K562 (cell line): ENCODE data around the gene AFG1L. TPM values are rescaled to one million over a fixed set of nuclear protein-coding genes. Genes with fewer than 3 reads are reported as not detected.

Experiments used
- ATAC-seq: fragments of 200-7000 bp; cut with Tn5 transposase; 3 replicates; pipeline ENCODE4 v1.9.1; 2020; ENCODE audit warnings: moderate library complexity
- BruUV-seq: library from RNA; stranded (reverse); fragments of 400-500 nt; replicated peaks from 2 replicates; lab custom pipeline; 2021; lab: Mats Ljungman, UMichigan
- CTCF ChIA-PET: fragments of 300-600 bp; formaldehyde crosslinking; extraction: SDS; loops from one replicate; lab custom pipeline; 2021; ENCODE audit warnings: low intra/inter-chr PET ratio; lab: Yijun Ruan, JAX
- POLR2A ChIA-PET: fragments of 300-600, 350-650 bp; sonication (Branson Sonifier 250); formaldehyde crosslinking; extraction: SDS; loops from one replicate; lab custom pipeline; 2021; ENCODE audit warnings: antibody characterized with exemption, inconsistent platforms; lab: Yijun Ruan, JAX
- DNase-seq, 4 experiments: peaks; one replicate each; pipeline versions ENCODE4 v3.0.0 to v3.0.0-alpha.2; 2011 to 2018; ENCODE audit warnings: low spot score in 3 of 4, mixed read lengths in 3 of 4; ENCODE audit errors: extremely low read depth in 1 of 4
- FAIRE-seq: peaks from 2 replicates; lab custom pipeline; 2011; peaks lifted over from hg19 to GRCh38; lab: Jason Lieb, UNC
- H2AFZ ChIP-seq: 2 replicates; pipeline ENCODE4 v1.6.0; 2011; ENCODE audit warnings: low read depth, low read length, control low read depth, inconsistent platforms
- H3K27ac ChIP-seq: fragments of 200-600 bp; 3 replicates; pipeline ENCODE4 v1.8.0; 2011; ENCODE audit warnings: low read depth, mild to moderate bottlenecking, control low read depth, inconsistent platforms, low read length, moderate library complexity, mixed read lengths; ENCODE audit errors: extremely low read depth
- H3K27me3 ChIP-seq, 2 experiments: fragments of 300-600 bp in 1 of 2; 2 replicates in 1 of 2; 3 replicates in 1 of 2; pipeline versions ENCODE4 v1.6.0 to v1.8.0; 2011; ENCODE audit warnings: inconsistent platforms in 2 of 2, low read length in 2 of 2, mild to moderate bottlenecking in 1 of 2, mixed read lengths in 1 of 2, moderate library complexity in 1 of 2; ENCODE audit not compliant: control insufficient read depth in 2 of 2, insufficient read depth in 2 of 2
- H3K36me3 ChIP-seq: fragments of 300-600 bp; 3 replicates; pipeline ENCODE4 v1.8.0; 2011; ENCODE audit warnings: mild to moderate bottlenecking, low read length, inconsistent platforms; ENCODE audit not compliant: control insufficient read depth, insufficient read depth
- H3K4me1 ChIP-seq, 2 experiments: fragments of 200-600 bp in 1 of 2; replicated peaks in 1 of 2; 2 replicates in 1 of 2; 3 replicates in 1 of 2; pipeline versions ENCODE4 v1.5.1 to v1.8.0; 2011; ENCODE audit warnings: inconsistent platforms in 2 of 2, low read length in 2 of 2, mild to moderate bottlenecking in 1 of 2, mixed read lengths in 1 of 2, moderate library complexity in 1 of 2; ENCODE audit not compliant: control insufficient read depth in 2 of 2, insufficient read depth in 2 of 2
- H3K4me2 ChIP-seq: 2 replicates; pipeline ENCODE4 v1.6.1; 2011; ENCODE audit warnings: low read length, control low read depth, inconsistent platforms, mixed read lengths; ENCODE audit not compliant: insufficient read depth
- H3K4me3 ChIP-seq: fragments of 200-600 bp; sonication (generic), shearing (Covaris generic); 2 replicates; pipeline ENCODE4 v1.5.1; 2016; ENCODE audit warnings: control low read depth, inconsistent platforms
- H3K79me2 ChIP-seq: fragments of 200-600 bp; 3 replicates; pipeline ENCODE4 v1.8.0; 2011; ENCODE audit warnings: low read length, inconsistent platforms; ENCODE audit not compliant: control insufficient read depth, insufficient read depth
- H3K9ac ChIP-seq, 2 experiments: 2 replicates each; pipeline versions ENCODE4 v1.6.0 to v1.6.1; 2011; ENCODE audit warnings: low read depth in 2 of 2, low read length in 2 of 2, control low read depth in 1 of 2, inconsistent platforms in 1 of 2, mild to moderate bottlenecking in 1 of 2, mixed read lengths in 1 of 2; ENCODE audit not compliant: insufficient read depth in 1 of 2
- H3K9me1 ChIP-seq: one replicate; pipeline ENCODE4 v1.6.0; 2011; ENCODE audit warnings: inconsistent platforms, mild to moderate bottlenecking, low read length, moderate library complexity; ENCODE audit not compliant: control insufficient read depth, insufficient read depth
- H3K9me3 ChIP-seq: replicated peaks from 2 replicates; pipeline ENCODE4 v1.5.1; 2011; ENCODE audit warnings: low read depth, low read length, inconsistent platforms; ENCODE audit not compliant: control insufficient read depth, insufficient read depth
- H4K20me1 ChIP-seq: replicated peaks from 2 replicates; pipeline ENCODE4 v1.6.1; 2011; ENCODE audit warnings: low read length, inconsistent platforms, mixed read lengths; ENCODE audit not compliant: control insufficient read depth, insufficient read depth
- CEBPG ChIP-seq, 3 experiments: fragments of 200-800 bp in 1 of 3; sonication (Bioruptor generic) in 1 of 3; sonication (generic) in 1 of 3; formaldehyde crosslinking in 1 of 3; IDR thresholded peaks in 2 of 3; conservative IDR thresholded peaks in 1 of 3; 2 replicates each; pipeline versions ENCODE4 v1.6.1 to v1.8.0; 2016 to 2022; ENCODE audit warnings: missing compliant biosample characterization in 2 of 3, missing genetic modification characterization in 2 of 3, mild to moderate bottlenecking in 1 of 3, missing genetic modification reagents in 1 of 3
- CREB5 ChIP-seq: fragments of 250-450 bp; sonication (Bioruptor Pico); IDR thresholded peaks from 2 replicates; pipeline ENCODE4 v1.5.0; 2020; ENCODE audit warnings: mild to moderate bottlenecking
- FOXK2 ChIP-seq, 2 experiments: fragments of 450-650 bp; IDR thresholded peaks in 1 of 2; conservative IDR thresholded peaks in 1 of 2; 2 replicates each; pipeline ENCODE4 v1.6.1; 2016; ENCODE audit warnings: low read depth in 2 of 2, mild to moderate bottlenecking in 1 of 2
- HDAC1 ChIP-seq, 2 experiments: fragments of 450-650 bp; IDR thresholded peaks; 2 replicates each; pipeline ENCODE4 v1.6.1; 2016 to 2017; ENCODE audit warnings: inconsistent platforms in 1 of 2, mild to moderate bottlenecking in 1 of 2, moderate library complexity in 1 of 2
- HDAC3 ChIP-seq: fragments of 450-650 bp; IDR thresholded peaks from 2 replicates; pipeline ENCODE4 v1.6.1; 2018; ENCODE audit warnings: borderline replicate concordance, mild to moderate bottlenecking, moderate library complexity; ENCODE audit not compliant: partially characterized antibody
- ILF3 ChIP-seq: fragments of 450-650 bp; IDR thresholded peaks from 2 replicates; pipeline ENCODE4 v1.6.1; 2018; ENCODE audit warnings: antibody characterized with exemption, mild to moderate bottlenecking, moderate library complexity, borderline replicate concordance
- NFIX ChIP-seq: fragments of 250-450 bp; sonication (Bioruptor Pico); IDR thresholded peaks from 2 replicates; pipeline ENCODE4 v1.4.0; 2020; ENCODE audit warnings: low read depth, mild to moderate bottlenecking, moderate library complexity
- PATZ1 ChIP-seq: fragments of 250-450 bp; sonication (Bioruptor Pico); IDR thresholded peaks from 2 replicates; pipeline ENCODE4 v1.5.0; 2020; ENCODE audit warnings: mild to moderate bottlenecking, borderline replicate concordance
- TOE1 ChIP-seq, 2 experiments: fragments of 450-650 bp in 1 of 2; sonication (generic) in 1 of 2; formaldehyde crosslinking in 1 of 2; IDR thresholded peaks; 2 replicates each; pipeline versions ENCODE4 v1.7.1 to v1.8.0; 2016 to 2022; ENCODE audit warnings: borderline replicate concordance in 2 of 2, mild to moderate bottlenecking in 2 of 2, antibody characterized with exemption in 1 of 2, inconsistent platforms in 1 of 2, low read depth in 1 of 2, missing genetic modification reagents in 1 of 2, moderate library complexity in 1 of 2
- TRIM24 ChIP-seq, 2 experiments: fragments of 450-650 bp; IDR thresholded peaks; 2 replicates each; pipeline ENCODE4 v1.6.1; 2016
- TSHZ1 ChIP-seq: fragments of 250-450 bp; sonication (Bioruptor Pico); IDR thresholded peaks from 2 replicates; pipeline ENCODE4 v1.4.0; 2020; ENCODE audit warnings: mild to moderate bottlenecking, moderate library complexity
- ZNF408 ChIP-seq: fragments of 250-450 bp; sonication (Bioruptor Pico); IDR thresholded peaks from 2 replicates; pipeline ENCODE4 v1.4.0; 2020; ENCODE audit warnings: low read depth, mild to moderate bottlenecking, moderate library complexity
- ZNF589 ChIP-seq: fragments of 200-800 bp; sonication (Bioruptor generic); IDR thresholded peaks from 2 replicates; pipeline ENCODE4 v1.6.1; 2016; ENCODE audit warnings: low read depth, missing genetic modification characterization, missing compliant biosample characterization
- WGBS: fragments of 100-300 bp; shearing (Covaris generic); methylation state at CpG from one replicate; pipeline ENCODE4 v1.1.6; 2016; ENCODE audit warnings: low coverage, mixed read lengths; ENCODE audit not compliant: insufficient coverage; ENCODE audit errors: missing lambda C conversion rate; 5-methylcytosine and 5-hydroxymethylcytosine counted together
- in situ Hi-C: fragments of 300-500 bp; cut with MboI; formaldehyde crosslinking; loops from 4 replicates; pipeline ENCODE4 v1.15.0; 2018; ENCODE audit warnings: inconsistent platforms, mixed read lengths
- intact Hi-C: fragments of 100-400 bp; cut with micrococcal nuclease; formaldehyde crosslinking; loops from 2 replicates; pipeline ENCODE4 v1.14.2; 2022
- polyA plus RNA-seq, 8 experiments: library from polyadenylated mRNA; depleted of rRNA in 4 of 8; stranded (reverse) in 5 of 8; unstranded in 3 of 8; fragments of >200 nt; fragmentation: Nextera tagmentation in 2 of 8; fragmentation: Illumina TruSeq in 1 of 8; extraction: Ambion mirVana in 2 of 8; extraction: Trizol in 1 of 8; gene quantifications; 2 replicates each; pipeline versions ENCODE4 v1.2.1 to v1.2.3, GENCODE V29; 2011 to 2014; ENCODE audit warnings: inconsistent platforms in 1 of 8, missing spikeins in 1 of 8
- total RNA-seq, 7 experiments: library from RNA; depleted of rRNA in 6 of 7; stranded (reverse); fragments of >200 nt in 6 of 7; fragmentation: Illumina TruSeq in 2 of 7; extraction: Trizol in 2 of 7; gene quantifications; 2 replicates each; pipeline versions ENCODE4 v1.2.1 to v1.2.3, GENCODE V29; 2011 to 2021; ENCODE audit warnings: low replicate concordance in 1 of 7

The AFG1L gene
- total and polyA plus RNA-seq, 9 of the 15 experiments (the other 6 are each of a cell fraction or from before 2014, with no cell fraction given), result 2.2 to 15.5 (median 5.8) TPM

GRCh38 chr6:108419474-108419873 lies 124.6 kb downstream of the AFG1L start:
- no peak for FAIRE-seq
- WGBS, result 50% methylated on average over 1 of the region's 1 CpG
- CTCF ChIA-PET, result no interaction called here
- no peak for TF ChIP-seq NFIX (CRISPR knock-in tag)
- TF ChIP-seq CREB5 (CRISPR knock-in tag), result no peak
- no peak for TF ChIP-seq HDAC3
- TF ChIP-seq HDAC1 (IDR thresholded peaks at IDR 0.05), result no peak
- TF ChIP-seq TRIM24 (IDR thresholded peaks at IDR 0.05), result no peak
- no peak for TF ChIP-seq ZNF589
- TF ChIP-seq CEBPG (CRISPR knock-in tag; IDR thresholded peaks at IDR 0.05), result no peak
- no peak for TF ChIP-seq CEBPG (tag; conservative IDR thresholded peaks at IDR 0.05 in 1 of 2, IDR thresholded peaks at IDR 0.05 in 1 of 2)
- no peak for TF ChIP-seq ILF3
- TF ChIP-seq PATZ1 (CRISPR knock-in tag), result no peak
- TF ChIP-seq TSHZ1 (CRISPR knock-in tag), result no peak
- no peak for TF ChIP-seq ZNF408 (CRISPR knock-in tag)
- no peak for TF ChIP-seq FOXK2 (conservative IDR thresholded peaks at IDR 0.05 in 1 of 2, IDR thresholded peaks at IDR 0.05 in 1 of 2; ENCODE audit: low read depth in 2 of 2)
- no peak for TF ChIP-seq TOE1 (IDR thresholded peaks at IDR 0.05; ENCODE audit: borderline replicate concordance)
- no peak for TF ChIP-seq TOE1 (CRISPR knock-in tag; IDR thresholded peaks at IDR 0.05; ENCODE audit: borderline replicate concordance, low read depth)

More at GRCh38 chr6:108419474-108419873, 124.6 kb downstream of the AFG1L start:
- H3K4me1 ChIP-seq, result no peaks in the 10 kb centered on the region
- POLR2A ChIA-PET, result interaction anchor here (0.7 kb wide), 1 partner anchor 453 kb away, joined by 3 read pairs; no protein-coding TSS in a partner anchor
- BruUV-seq, result no TSS peak
- no peak overlapping the region for H3K27ac ChIP-seq
- H3K4me2 ChIP-seq, result no peak overlapping the region
- H2AFZ ChIP-seq, result no peak overlapping the region
- H4K20me1 ChIP-seq, result no peaks in the 10 kb centered on the region
- DNase-seq (no peak), ATAC-seq (no peak)
- no peak overlapping the region for H3K4me3 ChIP-seq
- in situ Hi-C loops, result no loop called here
- no peaks in the 10 kb centered on the region for H3K9me1 ChIP-seq
- H3K79me2 ChIP-seq, result no peaks in the 10 kb centered on the region
- H3K27me3 ChIP-seq, result no peaks in the 10 kb centered on the region
- H3K9me3 ChIP-seq, result no peaks in the 10 kb centered on the region
- H3K36me3 ChIP-seq, result no peaks in the 10 kb centered on the region
- intact Hi-C loops, result no loop called here
- H3K9ac ChIP-seq, result no peak overlapping the region
